Small intestine (tissue), 7 donors: Measurements from ENCODE around the gene TEKTIP1. TPM values are rescaled to one million over a fixed set of nuclear protein-coding genes. Genes with fewer than 3 reads are reported as not detected.
"Not testable (repeated sequence)": the region's sequence is repeated elsewhere in the genome, so short reads cannot be mapped to it uniquely, and the experiment has no call there.

Experiments
- DNase-seq, 2 donors: peaks; one replicate each; pipeline versions ENCODE4 v3.0.0 to v3.0.0-alpha.2; 2013
- FAIRE-seq: peaks from 2 replicates; lab custom pipeline; 2012; peaks lifted over from hg19 to GRCh38; lab: Jason Lieb, UNC
- H3K27ac ChIP-seq, 3 donors: one replicate each; pipeline ENCODE4 v1.5.1; 2013; ENCODE audit warnings: low read length in 2 of 3, mild to moderate bottlenecking in 2 of 3, control low read depth in 1 of 3, inconsistent platforms in 1 of 3, low read depth in 1 of 3, moderate library complexity in 1 of 3
- H3K27me3 ChIP-seq, 3 donors: one replicate each; pipeline ENCODE4 v1.6.1; 2013; ENCODE audit warnings: low read length in 3 of 3, inconsistent platforms in 1 of 3; ENCODE audit not compliant: control insufficient read depth in 3 of 3, insufficient read depth in 3 of 3
- H3K36me3 ChIP-seq, 3 donors: one replicate each; pipeline ENCODE4 v1.6.1; 2013; ENCODE audit warnings: low read length in 3 of 3, inconsistent platforms in 1 of 3, low read depth in 1 of 3, mild to moderate bottlenecking in 1 of 3, moderate library complexity in 1 of 3; ENCODE audit not compliant: control insufficient read depth in 3 of 3, insufficient read depth in 2 of 3
- H3K4me1 ChIP-seq, 3 donors: one replicate each; pipeline ENCODE4 v1.6.1; 2013; ENCODE audit warnings: low read length in 2 of 3, inconsistent platforms in 1 of 3, low read depth in 1 of 3, mild to moderate bottlenecking in 1 of 3, moderate library complexity in 1 of 3; ENCODE audit not compliant: control insufficient read depth in 3 of 3, insufficient read depth in 2 of 3
- H3K4me3 ChIP-seq, 3 donors: one replicate each; pipeline ENCODE4 v1.5.1; 2013; ENCODE audit warnings: low read length in 3 of 3, control low read depth in 1 of 3, inconsistent platforms in 1 of 3, low read depth in 1 of 3, mild to moderate bottlenecking in 1 of 3, moderate library complexity in 1 of 3
- H3K9me3 ChIP-seq, 2 donors: one replicate each; pipeline ENCODE4 v1.6.1; 2013; ENCODE audit warnings: low read depth in 1 of 2, low read length in 1 of 2; ENCODE audit not compliant: control insufficient read depth in 2 of 2, insufficient read depth in 1 of 2
- WGBS, 3 donors: extraction: QIAGEN DNeasy Blood & Tissue Kit; methylation state at CpG; one replicate each; pipeline ENCODE4 v1.1.7; 2013; 5-methylcytosine and 5-hydroxymethylcytosine counted together
- polyA plus RNA-seq, 4 donors: library from polyadenylated mRNA; stranded (reverse) in 3 of 4; unstranded in 1 of 4; fragments of 200-250 nt in 3 of 4; fragments of 120-200 nt in 1 of 4; gene quantifications; one replicate each; pipeline versions ENCODE4 v1.2.1 to v1.2.3, GENCODE V29; 2013
- donor health status: healthy with polysubstance abuse.
- donor health status: control.
- donor health status: control.
- donor health status: Bipolar disorder and iron deficiency.
- donor health status: healthy.

TEKTIP1 gene
- polyA plus RNA-seq, 4 donors, result 0.73 to 3.3 (median 1.3) TPM; not detected in 1

GRCh38 chr19:3575260-3575741 is 36.3 kb downstream of the TEKTIP1 start:
- Histone ChIP-seq H3K4me1 (peaks cover 0 to 27% (median 4%) of the 10 kb centered on the region in 3 donors), H3K9me3 (peaks cover 0 to 4% of the 10 kb centered on the region in 2 donors), H3K36me3 (peaks cover 0 to 29% (median 0%) of the 10 kb centered on the region in 3 donors), H3K27me3 (no peaks in the 10 kb centered on the region), H3K4me3 (no peak overlapping the region), H3K27ac (no peak overlapping the region)
- no peak for DNase-seq
- WGBS, 3 donors, result 90% methylated on average over 19 of the region's 19 CpGs
- FAIRE-seq, result no peak

- Histone ChIP-seq H3K9me3 (peaks cover 0 to 4% of the 10 kb centered on the region in 2 donors), H3K4me3 (peak overlapping the region in 2 of 3 donors; percentile 4 to 26), H3K27me3 (no peaks in the 10 kb centered on the region), H3K4me1 (peaks cover 0 to 27% (median 4%) of the 10 kb centered on the region in 3 donors), H3K36me3 (peaks cover 0 to 29% (median 0%) of the 10 kb centered on the region in 3 donors), H3K27ac (peak overlapping the region in 1 of 3 donors; percentile 6)
- DNase-seq (no peak), FAIRE-seq (no peak)
- WGBS, 3 donors, result 68 to 78% (median 70%) methylated on average over 27 to 29 of the region's 29 CpGs
Measured at GRCh38 chr19:3575949-3576673, 37.1 kb downstream of the TEKTIP1 start.

- Histone ChIP-seq H3K4me3 (peak overlapping the region in 2 of 3 donors; percentile 4 to 26), H3K27me3 (no peaks in the 10 kb centered on the region), H3K36me3 (peaks cover 0 to 29% (median 0%) of the 10 kb centered on the region in 3 donors), H3K27ac (peak overlapping the region in 1 of 3 donors; percentile 6), H3K4me1 (peaks cover 0 to 23% (median 4%) of the 10 kb centered on the region in 3 donors), H3K9me3 (peaks cover 0 to 4% of the 10 kb centered on the region in 2 donors)
- FAIRE-seq, result no peak
- 35 to 45% (median 41%) methylated on average over 48 to 73 of the region's 78 CpGs for WGBS, 3 donors
- DNase-seq, result peak in 1 of 2 donors; percentile 57
Measured at GRCh38 chr19:3576696-3577443, 37.9 kb downstream of the TEKTIP1 start.

GRCh38 chr19:3577723-3578344 is 38.9 kb downstream of the TEKTIP1 start:
- DNase-seq, result peak in 1 of 2 donors; percentile 73
- WGBS, 3 donors, result 31 to 68% (median 57%) methylated on average over 42 to 60 of the region's 60 CpGs
- Histone ChIP-seq H3K4me1 (peaks cover 0 to 17% (median 4%) of the 10 kb centered on the region in 3 donors), H3K4me3 (no peak overlapping the region), H3K27me3 (no peaks in the 10 kb centered on the region), H3K27ac (no peak overlapping the region), H3K9me3 (peaks cover 0 to 4% of the 10 kb centered on the region in 2 donors), H3K36me3 (peaks cover 0 to 29% (median 0%) of the 10 kb centered on the region in 3 donors)
- no peak for FAIRE-seq

GRCh38 chr19:3578390-3578789 is 39.4 kb downstream of the TEKTIP1 start:
- no peak for DNase-seq
- FAIRE-seq, result no peak

GRCh38 chr19:3580156-3580934 is 41.4 kb downstream of the TEKTIP1 start:
- Histone ChIP-seq H3K27ac (peak overlapping the region in 1 of 3 donors; percentile 76), H3K36me3 (peaks cover 0 to 18% (median 0%) of the 10 kb centered on the region in 3 donors), H3K4me3 (no peak overlapping the region), H3K9me3 (no peaks in the 10 kb centered on the region), H3K4me1 (peaks cover 0 to 10% (median 4%) of the 10 kb centered on the region in 3 donors), H3K27me3 (peaks cover 0 to 16% (median 0%) of the 10 kb centered on the region in 3 donors)
- DNase-seq, result no peak
- no peak for FAIRE-seq
- 55 to 57% (median 57%) methylated on average over 11 of the region's 11 CpGs for WGBS, 3 donors

More at GRCh38 chr19:3578390-3578789, 39.4 kb downstream of the TEKTIP1 start:
- Histone ChIP-seq H3K4me1 (peaks cover 0 to 17% (median 4%) of the 10 kb centered on the region in 3 donors), H3K9me3 (peaks cover 0 to 4% of the 10 kb centered on the region in 2 donors), H3K27ac (no peak overlapping the region), H3K27me3 (peaks cover 0 to 4% (median 0%) of the 10 kb centered on the region in 3 donors), H3K4me3 (no peak overlapping the region), H3K36me3 (peaks cover 0 to 29% (median 0%) of the 10 kb centered on the region in 3 donors)
- WGBS, 3 donors, result 39 to 69% (median 48%) methylated on average over 15 to 17 of the region's 17 CpGs

- not testable (repeated sequence) for FAIRE-seq, H3K27ac ChIP-seq
- WGBS, 3 donors, result 72 to 83% (median 82%) methylated on average over 4 of the region's 4 CpGs
Measured at GRCh38 chr19:3581792-3582191, 42.8 kb downstream of the TEKTIP1 start.

More at GRCh38 chr19:3581792-3582191, 42.8 kb downstream of the TEKTIP1 start:
- DNase-seq, H3K4me1 ChIP-seq, H3K9me3 ChIP-seq, H3K4me3 ChIP-seq, H3K36me3 ChIP-seq: not testable (repeated sequence)
- H3K27me3 ChIP-seq, result peaks cover 0 to 29% (median 0%) of the 10 kb centered on the region in 3 donors
